Coronary artery (tissue), 2 donors: ENCODE data around the gene PSD.

Source experiments
- DNase-seq: peaks from one replicate; pipeline ENCODE4 v3.0.0-alpha.2; 2017; ENCODE audit warnings: low spot score
- H3K27ac ChIP-seq, 2 donors: fragments of 200-600 bp; sonication (generic); one replicate each; pipeline ENCODE4 v1.5.1; 2016 to 2019
- H3K4me3 ChIP-seq: fragments of 200-600 bp; sonication (generic); 2 replicates; pipeline ENCODE4 v1.5.1; 2016; ENCODE audit warnings: mild to moderate bottlenecking, moderate library complexity
- CTCF ChIP-seq: fragments of 200-600 bp; sonication (generic); IDR thresholded peaks from one replicate; pipeline ENCODE4 v1.5.1; 2019; ENCODE audit warnings: antibody characterized with exemption

The PSD gene

GRCh38 chr10:102413053-102413705 lies 5.4 kb downstream of the PSD start:
- Histone ChIP-seq H3K27ac (no peak overlapping the region), H3K4me3 (no peak overlapping the region)
- TF ChIP-seq CTCF = no peak
- no peak for DNase-seq

- no peak for DNase-seq
- H3K27ac ChIP-seq = no peak overlapping the region
- H3K4me3 ChIP-seq = no peak overlapping the region
- TF ChIP-seq CTCF = no peak
Observed at GRCh38 chr10:102412293-102412692, 6.3 kb downstream of the PSD start.

- H3K4me3 ChIP-seq = no peak overlapping the region
- no peak for DNase-seq
- H3K27ac ChIP-seq = no peak overlapping the region
- TF ChIP-seq CTCF = no peak
Observed at GRCh38 chr10:102411341-102412255, 7.0 kb downstream of the PSD start.

- peak overlapping the region; percentile 52 for H3K4me3 ChIP-seq
- TF ChIP-seq CTCF = no peak
- DNase-seq = no peak
- no peak overlapping the region for H3K27ac ChIP-seq
Observed at GRCh38 chr10:102410429-102411073, 8.0 kb downstream of the PSD start.

- no peak for TF ChIP-seq CTCF
- no peak for DNase-seq
- Histone ChIP-seq H3K27ac (no peak overlapping the region), H3K4me3 (peak overlapping the region; percentile 69)
Observed at GRCh38 chr10:102409604-102410428, 8.8 kb downstream of the PSD start.

- Histone ChIP-seq H3K4me3 (peak overlapping the region; percentile 69), H3K27ac (no peak overlapping the region)
- no peak for DNase-seq
- TF ChIP-seq CTCF = no peak
Observed at GRCh38 chr10:102408728-102409603, 9.6 kb downstream of the PSD start.
